Thyroid gland (tissue), 4 donors: ENCODE measurements around the gene TTC9C. TPM values are rescaled to one million over a fixed set of nuclear protein-coding genes. Genes with fewer than 3 reads are reported as not detected.
"Not testable (repeated sequence)": the region's sequence is repeated elsewhere in the genome, so short reads cannot be mapped to it uniquely, and the experiment has no call there.

Experiments
- DNase-seq, 2 donors: peaks; one replicate each; pipeline ENCODE4 v3.0.0-alpha.2; 2019
- H3K27ac ChIP-seq, 3 donors: fragments of 200-600 bp; sonication (generic); 1 replicate in 2 of 3; 2 replicates in 1 of 3; pipeline ENCODE4 v1.5.1; 2016 to 2019; ENCODE audit warnings: mild to moderate bottlenecking in 1 of 3, moderate library complexity in 1 of 3
- H3K27me3 ChIP-seq: fragments of 200-600 bp; sonication (generic); one replicate; pipeline ENCODE4 v1.5.1; 2019
- H3K36me3 ChIP-seq, 2 donors: fragments of 200-600 bp; sonication (generic); one replicate each; pipeline ENCODE4 v1.5.1; 2016 to 2019
- H3K4me1 ChIP-seq, 2 donors: fragments of 200-600 bp; sonication (generic); one replicate each; pipeline ENCODE4 v1.5.1; 2017 to 2019
- H3K4me3 ChIP-seq, 3 donors: fragments of 200-600 bp; sonication (generic); replicated peaks in 1 of 3; 1 replicate in 2 of 3; 2 replicates in 1 of 3; pipeline ENCODE4 v1.5.1; 2016; ENCODE audit warnings: mild to moderate bottlenecking in 1 of 3
- H3K9me3 ChIP-seq: fragments of 200-600 bp; sonication (generic); one replicate; pipeline ENCODE4 v1.5.1; 2017
- POLR2A ChIP-seq, 2 donors: fragments of 450-650 bp; IDR thresholded peaks; one replicate each; pipeline ENCODE4 v1.6.1; 2017; ENCODE audit warnings: antibody characterized with exemption in 2 of 2, mild to moderate bottlenecking in 2 of 2, moderate library complexity in 1 of 2
- WGBS, 2 donors: methylation state at CpG; one replicate each; pipeline ENCODE4 v1.1.5; 2017; 5-methylcytosine and 5-hydroxymethylcytosine counted together
- intact Hi-C: fragments of 100-400 bp; cut with DNase I; formaldehyde crosslinking; loops from one replicate; pipeline ENCODE4 v1.15.1; 2023
- total RNA-seq, 4 donors: library from RNA; depleted of rRNA; stranded (reverse); fragments of >200 nt; gene quantifications; one replicate each; pipeline ENCODE4 v1.2.3, GENCODE V29; 2016
- TF ChIP-seq, protein P1 (sequence below), 6 experiments: fragments of 200-600 bp in 3 of 6; fragments of 450-650 bp in 3 of 6; sonication (generic) in 3 of 6; IDR thresholded peaks; one replicate each; pipeline ENCODE4 v1.5.1; 2016 to 2019; ENCODE audit warnings: antibody characterized with exemption in 6 of 6, mild to moderate bottlenecking in 2 of 6, inconsistent platforms in 1 of 6, moderate library complexity in 1 of 6

Gene TTC9C
- total RNA-seq, 4 donors from 2014 or later = 21.3 to 29.3 (median 25.4) TPM

DNA sequence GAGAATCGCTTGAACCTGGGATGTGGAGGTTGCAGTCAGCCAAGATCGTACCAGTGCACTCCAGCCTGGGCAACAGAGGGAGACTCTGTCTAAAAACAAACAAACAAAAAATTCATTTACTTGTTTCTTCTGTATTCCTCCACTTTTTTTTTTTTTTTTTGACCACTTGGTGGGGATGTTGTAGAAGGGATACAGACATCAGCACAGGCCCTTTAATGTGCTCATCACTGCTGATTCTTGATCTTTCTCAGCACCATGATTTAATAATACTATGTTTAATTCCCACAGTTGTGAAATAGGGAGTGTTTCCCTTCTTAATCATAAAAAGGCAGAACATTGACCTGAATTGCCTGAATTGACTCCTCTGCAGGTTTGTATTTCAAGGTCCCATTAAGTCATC lies 4.5 kb downstream of the TTC9C start:
- Histone ChIP-seq H3K4me3 (no peak overlapping the region), H3K36me3 (peaks cover 7 to 35% of the 10 kb centered on the region in 2 donors), H3K27me3 (no peaks in the 10 kb centered on the region), H3K4me1 (peaks cover 8 to 20% of the 10 kb centered on the region in 2 donors), H3K27ac (no peak overlapping the region), H3K9me3 (no peaks in the 10 kb centered on the region)
- WGBS, 2 donors = 85 to 90% methylated on average over 2 of the region's 2 CpGs
- TF ChIP-seq, protein P1, sequence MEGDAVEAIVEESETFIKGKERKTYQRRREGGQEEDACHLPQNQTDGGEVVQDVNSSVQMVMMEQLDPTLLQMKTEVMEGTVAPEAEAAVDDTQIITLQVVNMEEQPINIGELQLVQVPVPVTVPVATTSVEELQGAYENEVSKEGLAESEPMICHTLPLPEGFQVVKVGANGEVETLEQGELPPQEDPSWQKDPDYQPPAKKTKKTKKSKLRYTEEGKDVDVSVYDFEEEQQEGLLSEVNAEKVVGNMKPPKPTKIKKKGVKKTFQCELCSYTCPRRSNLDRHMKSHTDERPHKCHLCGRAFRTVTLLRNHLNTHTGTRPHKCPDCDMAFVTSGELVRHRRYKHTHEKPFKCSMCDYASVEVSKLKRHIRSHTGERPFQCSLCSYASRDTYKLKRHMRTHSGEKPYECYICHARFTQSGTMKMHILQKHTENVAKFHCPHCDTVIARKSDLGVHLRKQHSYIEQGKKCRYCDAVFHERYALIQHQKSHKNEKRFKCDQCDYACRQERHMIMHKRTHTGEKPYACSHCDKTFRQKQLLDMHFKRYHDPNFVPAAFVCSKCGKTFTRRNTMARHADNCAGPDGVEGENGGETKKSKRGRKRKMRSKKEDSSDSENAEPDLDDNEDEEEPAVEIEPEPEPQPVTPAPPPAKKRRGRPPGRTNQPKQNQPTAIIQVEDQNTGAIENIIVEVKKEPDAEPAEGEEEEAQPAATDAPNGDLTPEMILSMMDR (IDR thresholded peaks at IDR 0.05) = peak in 1 of 6 experiments; percentile 6
- TF ChIP-seq POLR2A (IDR thresholded peaks at IDR 0.05) = no peak
- DNase-seq = no peak
- intact Hi-C loops = no loop called here

DNA sequence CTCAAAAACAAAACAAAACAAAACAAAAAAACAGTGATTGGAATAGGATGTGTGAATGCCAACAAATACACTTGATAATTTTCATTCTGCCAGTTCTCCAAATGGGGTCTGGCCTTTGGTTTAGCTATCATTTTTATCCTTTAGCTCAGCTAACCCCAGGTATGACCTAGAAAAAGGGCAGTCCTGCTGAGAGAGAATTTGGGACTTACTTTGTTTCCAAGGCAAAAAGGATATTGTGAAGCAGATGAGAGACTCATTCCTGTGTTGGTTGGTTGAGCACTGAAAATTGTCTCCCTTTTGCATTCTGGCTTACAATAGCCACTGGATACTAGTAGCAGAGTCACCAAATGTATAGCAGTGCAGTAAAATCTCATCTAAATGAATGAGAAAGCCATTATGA lies 8.9 kb downstream of the TTC9C start:
- intact Hi-C loops = no loop called here
- Histone ChIP-seq H3K9me3 (no peaks in the 10 kb centered on the region), H3K27ac (no peak overlapping the region), H3K4me1 (no peaks in the 10 kb centered on the region), H3K27me3 (no peaks in the 10 kb centered on the region), H3K4me3 (no peak overlapping the region), H3K36me3 (peaks cover 25 to 53% of the 10 kb centered on the region in 2 donors)
- DNase-seq = no peak
- TF ChIP-seq POLR2A (IDR thresholded peaks at IDR 0.05) = no peak
- TF ChIP-seq, protein P1 (IDR thresholded peaks at IDR 0.05) = no peak

DNA sequence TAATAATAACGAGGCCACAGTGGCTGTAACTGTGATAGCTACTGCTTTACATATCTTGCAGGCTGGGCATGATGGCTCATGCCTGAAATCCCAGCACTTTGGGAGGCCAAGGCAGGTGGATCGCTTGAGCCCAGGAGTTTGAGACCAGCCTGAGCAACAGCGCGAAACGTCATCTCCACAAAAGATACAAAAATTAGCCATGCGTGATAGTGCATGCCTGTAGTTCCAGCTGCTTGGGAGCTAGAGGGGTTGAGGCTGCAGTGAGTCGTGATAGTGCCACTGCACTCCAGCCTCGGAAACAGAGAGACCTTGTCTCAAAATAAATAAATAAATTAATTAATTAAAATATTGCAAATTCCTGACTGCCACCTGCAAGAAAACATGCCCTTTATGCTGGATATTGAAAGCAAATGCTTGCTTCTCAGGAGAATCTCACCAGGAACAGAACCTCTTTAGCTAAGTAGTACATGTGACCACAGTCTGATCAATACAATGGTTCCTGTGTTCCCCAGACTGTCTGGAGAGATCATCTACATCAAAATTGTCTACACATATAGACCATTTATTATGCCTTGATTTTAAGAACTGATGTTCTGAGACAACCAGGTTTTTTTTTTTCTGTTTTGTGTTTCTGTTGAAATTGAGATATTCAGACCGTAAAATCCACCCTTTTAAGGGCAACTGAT lies 19.3 kb downstream of the TTC9C start:
- intact Hi-C loops = no loop called here
- Histone ChIP-seq H3K4me1 (peaks cover 3 to 17% of the 10 kb centered on the region in 2 donors), H3K9me3 (no peaks in the 10 kb centered on the region), H3K4me3 (no peak overlapping the region), H3K27ac (peak overlapping the region; percentile 57 to 66 (median 65)), H3K27me3 (no peaks in the 10 kb centered on the region), H3K36me3 (peaks cover 7 to 8% of the 10 kb centered on the region in 2 donors)
- peak; percentile 63 to 74 for DNase-seq
- no peak for TF ChIP-seq POLR2A (IDR thresholded peaks at IDR 0.05)
- TF ChIP-seq, protein P1 (IDR thresholded peaks at IDR 0.05) = no peak
- 49 to 52% methylated on average over 9 of the region's 9 CpGs for WGBS, 2 donors

DNA sequence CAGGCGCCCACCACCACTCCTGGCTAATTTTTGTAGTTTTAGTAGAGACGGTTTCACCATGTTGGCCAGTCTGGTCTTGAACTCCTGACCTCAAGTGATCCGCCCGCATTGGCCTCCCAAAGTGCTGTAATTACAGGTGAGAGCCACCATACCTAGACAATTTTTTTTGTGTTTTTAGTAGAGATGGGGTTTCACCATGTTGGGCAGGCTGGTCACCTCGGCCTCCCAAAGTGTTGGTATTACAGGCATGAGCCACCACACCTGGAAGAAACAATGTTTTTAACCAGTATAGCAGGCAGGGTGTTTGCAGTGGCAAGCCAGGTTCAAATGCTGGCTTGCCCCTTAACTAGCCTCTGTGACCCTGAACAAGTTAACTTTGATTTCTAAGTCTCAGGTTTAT lies 21.6 kb downstream of the TTC9C start:
- H3K27ac ChIP-seq, H3K36me3 ChIP-seq, H3K9me3 ChIP-seq, H3K27me3 ChIP-seq, DNase-seq, H3K4me3 ChIP-seq, intact Hi-C loops: not testable (repeated sequence)
- WGBS, 2 donors = 93 to 98% methylated on average over 5 of the region's 5 CpGs
- H3K4me1 ChIP-seq = peaks cover 13 to 30% of the 10 kb centered on the region in 2 donors

DNA sequence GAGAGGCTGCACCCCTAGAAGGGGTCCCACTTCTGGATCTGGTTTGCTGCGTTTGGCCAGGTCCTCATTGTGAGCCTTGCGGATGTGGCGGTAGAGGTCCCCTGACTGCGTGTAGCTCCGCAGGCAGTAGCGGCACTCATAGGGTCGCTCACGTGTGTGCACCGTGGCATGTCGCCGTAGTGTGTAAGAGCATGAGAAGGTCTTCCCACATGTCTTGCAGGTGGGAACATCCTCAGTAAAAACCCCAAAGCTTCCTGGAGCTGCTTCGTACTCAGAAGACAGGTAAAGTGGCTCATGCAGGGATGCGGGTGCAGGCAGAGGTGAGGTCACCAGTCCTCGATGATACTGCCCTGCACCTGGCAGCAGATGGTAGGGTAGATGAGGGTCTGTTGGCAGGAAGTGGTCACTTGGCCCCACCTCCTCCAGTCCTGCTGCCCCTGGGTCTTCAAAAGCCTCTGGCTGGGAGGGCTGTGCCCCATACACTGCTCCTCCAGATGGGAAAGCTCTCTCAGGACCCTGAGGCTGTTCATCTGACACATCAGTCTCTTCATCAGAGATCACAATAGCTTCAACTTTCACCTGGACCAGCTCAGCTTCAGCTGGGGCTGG lies 24.0 kb downstream of the TTC9C start:
- H3K36me3 ChIP-seq = peaks cover 7 to 9% of the 10 kb centered on the region in 2 donors
- no peak for DNase-seq
- no peaks in the 10 kb centered on the region for H3K27me3 ChIP-seq
- peaks cover 13 to 26% of the 10 kb centered on the region in 2 donors for H3K4me1 ChIP-seq
- no peak overlapping the region for H3K27ac ChIP-seq
- H3K4me3 ChIP-seq = no peak overlapping the region
- TF ChIP-seq, protein P1 (IDR thresholded peaks at IDR 0.05) = no peak
- no peak for TF ChIP-seq POLR2A (IDR thresholded peaks at IDR 0.05)
- 97 to 98% methylated on average over 13 of the region's 14 CpGs for WGBS, 2 donors
- intact Hi-C loops = no loop called here
- H3K9me3 ChIP-seq = no peaks in the 10 kb centered on the region
